Spleen (tissue), 7 donors: ENCODE results near the gene FRMD4A.

Source experiments
- POLR2AphosphoS5 ChIP-seq, 3 donors: sonication (generic); formaldehyde crosslinking; IDR thresholded peaks; one replicate each; pipeline ENCODE4 v1.5.1; 2017; ENCODE audit warnings: antibody characterized with exemption in 3 of 3
- TF ChIP-seq, protein P1 (sequence below), 11 experiments: fragments of 200-600 bp in 7 of 11; fragments of 450-650 bp in 4 of 11; sonication (generic) in 4 of 11; IDR thresholded peaks in 8 of 11; conservative IDR thresholded peaks in 3 of 11; 1 replicate in 7 of 11; 2 replicates in 4 of 11; pipeline versions ENCODE4 v1.4.0 to v1.8.0; 2016 to 2021; ENCODE audit warnings: antibody characterized with exemption in 11 of 11, inconsistent platforms in 4 of 11, mild to moderate bottlenecking in 1 of 11
- donor health status: DM: no; HTN: no; CAD: no; lungs with moderate emphysema.
- donor health status: DM: no; HTN: no; CAD: no.
- donor health status: DM: no; HTN: no; CAD: no.

DNA sequence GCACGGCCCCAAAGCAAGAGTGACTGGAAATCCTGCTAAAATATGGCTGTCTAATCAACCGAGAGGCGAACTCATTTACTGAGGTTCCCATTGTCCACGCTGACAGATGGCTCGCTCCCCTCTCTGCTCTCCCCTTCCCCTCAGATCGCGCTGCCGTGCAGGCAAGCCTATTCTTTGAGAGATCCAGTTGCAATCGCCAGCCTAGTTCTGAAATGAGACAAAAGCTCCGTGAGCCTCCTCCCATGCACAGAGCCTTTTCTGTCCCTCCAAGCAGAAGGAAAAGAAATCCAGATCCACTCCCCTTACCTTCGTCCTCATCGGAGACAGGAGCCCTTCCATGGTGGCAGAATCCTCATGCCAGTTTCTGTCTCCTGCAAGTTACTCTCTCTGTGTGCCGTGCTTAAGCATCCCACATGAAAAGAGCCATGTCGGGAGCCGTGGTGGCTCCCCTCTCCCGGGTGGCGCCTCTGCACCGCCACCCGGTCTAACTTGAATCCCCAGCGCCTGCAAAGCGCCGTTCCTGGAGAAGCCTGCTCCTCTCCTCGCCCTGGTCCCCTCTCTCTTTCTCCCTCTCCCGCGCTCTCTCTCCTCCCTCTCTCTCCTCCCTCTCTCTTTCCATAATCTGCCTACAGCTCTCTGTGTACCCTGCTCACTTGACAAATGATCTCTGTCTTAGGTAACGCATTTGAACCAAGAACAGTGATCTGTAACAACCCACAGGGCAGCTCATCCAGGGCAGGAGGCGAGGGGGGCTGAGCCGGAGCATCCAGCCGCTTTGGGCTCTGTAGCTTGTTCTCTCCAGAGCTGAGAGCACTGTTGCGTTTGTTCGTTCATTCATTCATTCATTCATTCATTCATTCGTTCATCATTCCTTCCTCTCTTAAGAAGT lies 156.8 kb downstream of the FRMD4A start:
- TF ChIP-seq, protein P1, sequence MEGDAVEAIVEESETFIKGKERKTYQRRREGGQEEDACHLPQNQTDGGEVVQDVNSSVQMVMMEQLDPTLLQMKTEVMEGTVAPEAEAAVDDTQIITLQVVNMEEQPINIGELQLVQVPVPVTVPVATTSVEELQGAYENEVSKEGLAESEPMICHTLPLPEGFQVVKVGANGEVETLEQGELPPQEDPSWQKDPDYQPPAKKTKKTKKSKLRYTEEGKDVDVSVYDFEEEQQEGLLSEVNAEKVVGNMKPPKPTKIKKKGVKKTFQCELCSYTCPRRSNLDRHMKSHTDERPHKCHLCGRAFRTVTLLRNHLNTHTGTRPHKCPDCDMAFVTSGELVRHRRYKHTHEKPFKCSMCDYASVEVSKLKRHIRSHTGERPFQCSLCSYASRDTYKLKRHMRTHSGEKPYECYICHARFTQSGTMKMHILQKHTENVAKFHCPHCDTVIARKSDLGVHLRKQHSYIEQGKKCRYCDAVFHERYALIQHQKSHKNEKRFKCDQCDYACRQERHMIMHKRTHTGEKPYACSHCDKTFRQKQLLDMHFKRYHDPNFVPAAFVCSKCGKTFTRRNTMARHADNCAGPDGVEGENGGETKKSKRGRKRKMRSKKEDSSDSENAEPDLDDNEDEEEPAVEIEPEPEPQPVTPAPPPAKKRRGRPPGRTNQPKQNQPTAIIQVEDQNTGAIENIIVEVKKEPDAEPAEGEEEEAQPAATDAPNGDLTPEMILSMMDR (IDR thresholded peaks at IDR 0.05 in 8 of 11, conservative IDR thresholded peaks at IDR 0.05 in 3 of 11) = no peak
- no peak for TF ChIP-seq POLR2AphosphoS5 (IDR thresholded peaks at IDR 0.05)
